K562 (cell line): ENCODE data around the gene PPRC1. TPM values are rescaled to one million over a fixed set of nuclear protein-coding genes. Genes with fewer than 3 reads are reported as not detected.

ENCODE experiments used
- NCOA2 ChIP-seq, 2 experiments: fragments of 450-650 bp; IDR thresholded peaks; 2 replicates each; pipeline ENCODE4 v1.6.1; 2018; ENCODE audit warnings: mild to moderate bottlenecking in 2 of 2, moderate library complexity in 1 of 2; ENCODE audit not compliant: partially characterized antibody in 2 of 2
- ZNF318 ChIP-seq, 2 experiments: fragments of 450-650 bp; IDR thresholded peaks; 2 replicates each; pipeline ENCODE4 v1.6.1; 2016; ENCODE audit warnings: mild to moderate bottlenecking in 2 of 2, borderline replicate concordance in 1 of 2, low read depth in 1 of 2, moderate library complexity in 1 of 2
- polyA plus RNA-seq, 8 experiments: library from polyadenylated mRNA; depleted of rRNA in 4 of 8; stranded (reverse) in 5 of 8; unstranded in 3 of 8; fragments of >200 nt; fragmentation: Nextera tagmentation in 2 of 8; fragmentation: Illumina TruSeq in 1 of 8; extraction: Ambion mirVana in 2 of 8; extraction: Trizol in 1 of 8; gene quantifications; 2 replicates each; pipeline versions ENCODE4 v1.2.1 to v1.2.3, GENCODE V29; 2011 to 2014; ENCODE audit warnings: inconsistent platforms in 1 of 8, missing spikeins in 1 of 8
- total RNA-seq, 7 experiments: library from RNA; depleted of rRNA in 6 of 7; stranded (reverse); fragments of >200 nt in 6 of 7; fragmentation: Illumina TruSeq in 2 of 7; extraction: Trizol in 2 of 7; gene quantifications; 2 replicates each; pipeline versions ENCODE4 v1.2.1 to v1.2.3, GENCODE V29; 2011 to 2021; ENCODE audit warnings: low replicate concordance in 1 of 7
- TF ChIP-seq, protein P1 (sequence below): sonication (generic); formaldehyde crosslinking; IDR thresholded peaks from 2 replicates; pipeline ENCODE4 v1.5.0; 2020; ENCODE audit warnings: missing genetic modification reagents

Gene PPRC1
- total and polyA plus RNA-seq, 9 of the 15 experiments (the other 6 are each of a cell fraction or from before 2014, with no cell fraction given) = 8.5 to 47.1 (median 16.2) TPM

DNA sequence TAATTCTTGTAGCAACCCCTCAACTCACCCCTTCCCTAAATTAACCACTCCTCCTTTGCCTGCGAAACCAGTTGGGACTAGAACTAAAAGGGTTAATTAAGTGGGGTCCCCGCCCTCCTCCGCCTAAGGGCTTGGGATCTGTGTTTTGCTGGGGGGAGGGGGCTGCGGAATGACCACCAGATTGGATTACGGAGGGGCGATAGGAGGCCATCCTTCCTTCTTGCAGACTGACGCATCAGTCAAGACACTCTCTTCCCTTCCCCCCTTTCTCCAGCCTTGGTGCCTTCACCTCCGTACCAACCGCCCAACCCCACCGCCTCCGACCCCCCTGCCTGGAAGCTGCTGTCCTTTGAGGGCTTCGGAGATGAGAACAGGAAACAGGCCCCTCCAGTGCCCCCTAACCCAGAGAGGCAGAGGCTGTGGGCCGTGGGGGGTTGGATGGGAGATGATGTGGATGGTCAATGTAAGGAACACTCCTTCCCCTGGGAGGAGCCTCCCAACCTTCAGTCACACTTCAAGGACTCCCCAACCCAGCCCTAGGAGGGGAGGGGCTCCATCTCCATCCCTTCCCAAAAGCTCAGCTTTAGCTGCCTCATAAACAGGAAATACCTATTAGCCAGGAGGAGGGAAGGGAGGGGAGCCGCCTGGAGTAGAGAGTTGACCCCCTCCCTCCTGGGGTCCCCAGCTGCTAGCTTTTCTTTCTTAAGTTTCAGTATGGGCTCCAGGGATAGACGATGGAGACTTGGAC lies 11.7 kb upstream of the PPRC1 start (continued):
- TF ChIP-seq ZNF318 (IDR thresholded peaks at IDR 0.05; ENCODE audit: borderline replicate concordance in 1 of 2, low read depth in 1 of 2) (no peak), NCOA2 (IDR thresholded peaks at IDR 0.05; ENCODE audit: partially characterized antibody in 2 of 2) (no peak)
- TF ChIP-seq, protein P1, sequence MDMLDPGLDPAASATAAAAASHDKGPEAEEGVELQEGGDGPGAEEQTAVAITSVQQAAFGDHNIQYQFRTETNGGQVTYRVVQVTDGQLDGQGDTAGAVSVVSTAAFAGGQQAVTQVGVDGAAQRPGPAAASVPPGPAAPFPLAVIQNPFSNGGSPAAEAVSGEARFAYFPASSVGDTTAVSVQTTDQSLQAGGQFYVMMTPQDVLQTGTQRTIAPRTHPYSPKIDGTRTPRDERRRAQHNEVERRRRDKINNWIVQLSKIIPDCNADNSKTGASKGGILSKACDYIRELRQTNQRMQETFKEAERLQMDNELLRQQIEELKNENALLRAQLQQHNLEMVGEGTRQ (CRISPR knock-in tag) = no peak
